HG02973 (cell line): ENCODE measurements around the gene NKX2-8.

Experiments
- ATAC-seq: cut with Tn5 transposase; IDR thresholded peaks from one replicate; pipeline ENCODE4 v1.9.1; 2021; ENCODE audit warnings: moderate library complexity; ENCODE audit not compliant: unreplicated experiment

The NKX2-8 gene

DNA sequence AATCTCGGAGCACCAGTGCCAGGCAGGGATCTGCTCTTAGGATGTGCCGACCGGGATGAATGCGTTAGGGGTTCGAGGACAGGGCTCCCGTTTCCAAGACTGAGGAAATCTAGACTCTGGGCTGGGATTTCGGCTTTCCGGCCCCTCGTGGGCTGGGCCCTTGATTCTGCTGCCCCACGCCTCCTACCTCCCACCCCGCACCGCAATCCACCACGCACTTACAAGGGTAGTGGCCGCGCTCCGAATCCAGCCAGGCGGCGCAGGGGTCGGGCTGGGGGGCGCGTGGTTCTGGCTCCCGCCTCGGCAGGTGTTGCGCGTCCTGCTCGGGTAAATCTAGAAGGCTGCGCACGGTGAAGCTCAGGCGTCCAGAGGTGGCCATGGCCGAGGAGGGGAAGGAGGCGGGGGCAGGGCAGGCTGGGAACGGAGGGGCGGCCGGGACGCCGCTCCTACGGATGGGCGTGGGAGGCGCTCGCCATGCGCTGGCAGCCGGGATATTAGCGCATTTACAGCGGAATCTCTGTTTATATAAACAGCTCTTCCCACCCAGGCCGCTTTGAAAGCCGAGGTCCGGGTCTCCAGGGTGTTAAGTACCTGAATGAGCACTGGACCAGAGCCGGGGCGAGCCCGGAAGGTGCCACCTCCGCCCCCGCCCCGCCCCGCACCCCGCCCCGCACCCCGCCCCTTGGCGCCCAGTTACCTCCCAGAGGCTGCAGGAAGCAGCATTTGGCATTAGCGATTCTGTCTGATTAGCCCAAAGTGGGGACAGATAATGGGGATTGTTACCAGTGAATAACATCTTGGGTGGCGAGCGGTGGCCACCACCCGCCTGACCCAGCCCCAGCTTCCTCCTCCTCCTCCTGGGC lies at the start of gene NKX2-8:
Gene NKX2-8 (minus strand): TSS at position 604 of the 863 bp plus-strand sequence. CDS start 225 bp downstream, at position 379.
- no peak for ATAC-seq

DNA sequence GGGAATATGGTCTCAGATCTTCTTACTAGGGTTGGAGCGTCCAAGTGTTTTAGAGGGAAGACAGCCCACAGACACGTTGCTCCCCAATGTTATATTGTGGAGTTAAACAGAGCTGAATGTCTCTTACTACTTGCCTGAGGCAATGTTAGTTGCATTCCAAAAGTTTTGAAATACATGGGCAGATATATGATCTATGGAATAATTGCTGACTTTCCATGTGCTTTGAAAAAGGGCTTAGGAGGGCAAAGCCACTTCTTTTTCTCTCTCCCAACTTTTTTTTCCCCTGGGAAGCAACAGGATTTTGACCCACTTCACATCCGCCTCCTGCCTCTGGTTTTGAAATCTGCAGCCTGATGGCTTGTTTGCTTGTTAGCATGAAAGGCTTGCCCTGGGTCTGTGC lies 45.6 kb upstream of the NKX2-8 start:
- no peak for ATAC-seq

DNA sequence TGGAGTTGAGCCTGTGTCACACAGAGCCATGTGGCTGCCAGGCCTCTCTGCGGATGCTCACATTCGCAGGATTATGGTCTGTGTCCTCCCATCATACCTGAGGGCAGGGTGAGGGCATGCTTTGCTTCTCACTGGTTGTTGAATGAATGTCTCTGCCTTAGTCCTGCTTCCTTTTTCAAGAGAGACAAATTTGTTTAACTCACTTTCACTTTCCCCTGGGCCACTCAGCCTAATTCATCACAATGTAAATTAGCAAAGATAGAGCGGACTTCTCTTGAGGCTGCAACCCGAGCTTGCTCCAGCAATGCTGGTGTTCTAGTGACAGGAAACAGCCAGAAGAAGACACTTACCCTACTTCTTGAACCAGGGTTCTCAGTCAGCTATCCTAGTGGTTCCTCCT lies 43.7 kb upstream of the NKX2-8 start:
- ATAC-seq: no peak

DNA sequence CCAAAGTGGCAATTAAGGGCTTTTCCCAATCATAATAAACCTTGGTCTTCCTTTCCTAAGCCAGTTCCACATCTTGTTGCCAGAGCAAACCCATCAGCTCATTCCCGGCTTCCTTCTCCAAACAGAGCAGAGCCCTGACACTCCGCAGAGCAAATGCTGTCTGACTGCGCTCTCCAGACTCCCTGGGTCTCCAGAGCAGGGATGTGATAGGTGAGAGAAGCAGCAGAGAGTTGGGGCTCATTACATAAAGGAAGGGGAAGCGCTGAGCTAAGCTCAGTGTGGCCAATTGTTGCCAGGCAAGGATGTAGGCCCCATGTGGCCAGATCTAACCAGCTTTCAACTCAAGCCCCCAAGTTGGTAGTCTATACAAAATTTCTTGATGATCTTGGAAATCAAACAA lies 43.0 kb upstream of the NKX2-8 start:
- no peak for ATAC-seq

DNA sequence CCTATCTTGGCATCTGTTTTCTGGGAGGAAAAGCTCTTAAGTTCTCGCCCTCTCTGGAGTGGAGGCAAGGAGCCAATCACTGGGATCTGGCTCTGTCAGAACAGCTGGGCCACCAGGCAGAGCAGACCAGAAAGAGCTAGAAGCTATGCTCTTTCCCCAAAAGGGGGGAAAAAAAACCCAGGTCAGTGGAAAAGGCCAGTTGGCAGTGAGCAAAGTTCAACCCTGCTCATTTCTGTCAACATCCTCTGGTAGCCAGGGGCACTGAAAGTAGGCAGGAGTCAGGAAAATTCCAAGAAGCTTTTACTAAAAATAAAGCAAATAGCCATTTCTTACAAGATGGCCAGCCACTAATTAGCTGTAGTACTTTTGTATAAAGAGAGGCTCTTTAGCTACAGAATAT lies 42.6 kb upstream of the NKX2-8 start:
- no peak for ATAC-seq

DNA sequence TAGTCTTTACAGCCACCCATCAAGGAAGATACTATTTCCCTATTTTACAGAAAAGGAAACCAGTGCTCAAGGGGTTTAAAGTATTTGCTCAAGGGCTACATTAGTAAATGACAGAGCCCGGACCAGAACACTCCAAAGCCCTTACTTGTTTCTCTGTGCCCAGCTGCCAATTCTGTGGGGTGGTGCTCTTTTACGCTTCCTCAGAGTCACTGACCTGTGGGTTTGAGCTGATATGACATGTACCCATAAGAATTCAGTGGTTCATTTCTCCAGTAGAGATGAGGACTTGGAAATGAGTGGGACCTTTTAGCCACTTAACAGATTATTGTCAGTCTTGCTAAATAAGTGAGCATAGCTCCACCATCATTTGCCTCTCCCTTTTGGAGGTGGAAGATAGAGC lies 37.4 kb upstream of the NKX2-8 start:
- no peak for ATAC-seq

DNA sequence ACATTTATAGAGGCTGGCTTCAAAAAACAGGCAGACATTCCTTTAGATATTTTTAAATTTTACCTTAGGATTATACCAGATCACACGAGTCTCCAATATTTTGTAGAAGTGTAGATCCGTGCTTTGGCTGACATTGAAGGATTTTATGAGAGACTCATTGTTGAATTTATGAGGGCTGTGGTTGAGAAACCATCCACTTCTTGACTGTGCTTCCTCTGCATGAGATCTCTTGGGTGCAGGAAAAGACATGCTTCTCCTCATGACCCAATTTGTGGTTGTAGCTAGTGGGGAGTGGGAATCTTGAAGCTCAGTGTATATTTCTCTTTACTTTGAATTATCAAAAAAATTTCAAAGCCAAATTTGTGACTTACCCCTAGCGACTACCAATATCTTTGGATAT lies 36.7 kb upstream of the NKX2-8 start:
- no peak for ATAC-seq

DNA sequence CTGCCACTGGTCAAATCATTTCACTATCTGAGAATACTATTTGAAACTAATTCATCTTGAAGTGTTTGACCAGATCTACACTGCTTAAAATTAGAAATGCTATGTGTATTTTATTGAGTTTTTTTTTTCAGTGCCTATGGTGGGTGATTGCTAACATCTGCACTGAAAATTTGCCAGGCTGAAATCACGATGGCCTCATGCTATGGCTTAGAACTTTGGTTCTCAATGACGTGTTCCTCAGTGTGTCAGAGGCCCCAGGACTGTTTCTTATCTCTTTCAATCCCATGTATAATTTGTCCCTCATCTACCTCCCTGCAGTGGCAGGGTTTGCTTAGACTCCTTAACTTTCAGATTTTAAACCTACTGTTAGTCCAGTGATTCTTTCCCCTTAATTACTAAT lies 36.2 kb upstream of the NKX2-8 start:
- no peak for ATAC-seq

DNA sequence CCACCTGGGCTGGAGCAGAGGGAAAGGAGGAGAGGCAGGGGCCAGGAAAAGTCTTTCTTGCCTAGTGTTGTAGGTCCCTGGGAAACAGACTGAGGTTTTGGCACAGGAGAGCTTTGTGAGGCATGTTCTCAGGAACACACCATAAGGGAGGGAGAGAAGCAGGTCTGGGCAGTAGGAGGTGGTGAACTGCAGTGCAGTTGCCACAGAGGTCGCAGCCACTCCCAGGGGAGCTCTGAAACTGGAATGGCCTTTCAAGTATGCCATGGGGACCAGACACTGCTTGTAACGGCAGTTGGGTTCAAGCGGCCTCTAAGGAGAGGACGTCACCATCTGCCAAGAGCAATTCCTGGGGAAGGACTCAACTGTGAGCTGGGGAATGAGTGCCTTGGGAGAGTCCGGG lies 35.4 kb upstream of the NKX2-8 start:
- ATAC-seq: no peak

DNA sequence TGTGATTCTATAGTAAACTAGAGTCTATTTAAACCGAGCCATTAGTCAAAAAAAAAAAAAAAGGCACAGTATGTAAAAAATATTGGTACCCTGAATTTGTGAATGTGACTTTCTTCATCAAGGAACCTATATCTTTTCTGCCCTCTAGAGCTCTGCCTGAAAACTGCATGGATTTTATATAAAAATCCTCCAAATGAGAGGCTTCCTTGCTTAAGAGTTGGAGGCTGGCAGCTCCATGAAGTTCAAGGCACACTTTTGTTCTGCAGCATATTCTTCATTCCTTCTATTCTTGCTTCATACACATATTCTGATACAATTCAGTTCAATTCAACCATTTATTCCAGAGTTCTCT lies 23.1 kb upstream of the NKX2-8 start:
- no peak for ATAC-seq

DNA sequence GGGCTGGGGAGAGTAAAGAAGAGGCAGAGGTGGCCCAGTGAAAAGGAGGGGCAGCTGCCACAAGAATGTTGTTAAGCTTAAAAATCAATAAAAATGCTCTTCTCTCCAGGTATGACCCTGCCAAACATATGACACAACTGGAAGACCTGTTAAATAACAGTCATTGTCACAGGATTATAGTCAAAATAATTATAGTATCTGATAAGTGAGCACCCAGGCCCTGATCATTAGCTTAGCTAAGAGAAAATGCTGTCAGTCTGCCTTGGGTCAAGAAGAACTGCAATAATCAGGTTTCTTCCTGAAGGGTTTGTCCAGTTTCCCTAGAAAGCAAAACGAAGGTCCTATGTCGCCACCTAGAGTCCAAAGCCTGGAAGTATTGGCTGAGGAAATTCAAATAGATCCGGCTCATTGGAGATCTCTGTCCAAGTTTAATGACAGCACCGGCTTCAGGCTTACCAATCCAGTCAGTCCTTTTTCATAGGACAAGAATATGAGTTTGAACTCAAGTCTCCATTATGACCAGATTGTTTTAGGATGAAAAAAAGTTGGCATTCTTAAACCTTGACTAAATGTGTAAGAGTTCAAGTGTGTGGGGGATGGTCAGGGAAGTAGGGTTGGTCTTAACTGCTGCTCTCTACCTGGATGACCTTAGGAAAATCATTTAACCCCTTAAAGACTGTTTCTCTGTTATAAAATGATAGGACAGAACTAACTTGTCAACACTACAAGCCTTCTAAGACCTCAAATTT lies 22.5 kb upstream of the NKX2-8 start:
- peak; percentile 69 for ATAC-seq

DNA sequence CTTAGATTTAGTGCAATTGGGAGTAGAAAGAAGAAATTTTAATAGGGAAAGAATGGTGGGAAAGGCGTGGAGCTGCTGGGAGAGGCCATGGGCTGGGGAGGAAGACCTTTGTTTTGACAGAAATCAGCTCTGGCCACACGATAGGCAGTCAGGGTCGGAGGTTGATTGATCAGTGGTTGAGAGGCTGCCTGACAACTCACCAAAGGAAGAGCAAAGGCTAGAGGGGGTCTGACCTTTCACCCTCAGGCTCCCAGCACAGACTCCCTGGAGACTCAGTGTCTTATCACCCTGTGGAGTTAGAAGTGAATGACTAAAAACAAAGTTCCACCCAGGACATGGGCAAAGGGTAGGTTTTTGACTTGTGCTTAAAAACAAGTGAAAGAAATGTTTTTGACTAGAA lies 18.0 kb upstream of the NKX2-8 start:
- ATAC-seq: no peak

DNA sequence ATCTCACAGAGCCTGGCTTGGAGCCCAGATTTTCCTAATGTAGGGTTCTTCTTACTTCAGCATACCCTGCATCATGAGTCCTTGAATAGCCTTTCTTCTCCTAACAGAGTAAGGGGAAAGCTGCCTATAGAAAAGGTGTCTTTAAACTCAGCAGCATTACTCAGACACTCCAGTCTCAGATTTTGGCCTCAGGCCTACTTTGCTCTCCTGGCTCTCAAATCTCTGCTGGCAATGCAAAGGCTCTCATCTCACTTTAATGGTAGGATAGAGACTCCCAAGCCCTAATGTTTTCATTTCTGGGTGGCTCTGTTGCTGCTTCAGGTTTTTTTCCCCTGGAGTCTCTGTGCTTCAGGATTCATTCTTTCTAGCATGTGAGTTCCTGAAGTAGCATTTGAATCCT lies 9.1 kb upstream of the NKX2-8 start:
- no peak for ATAC-seq

DNA sequence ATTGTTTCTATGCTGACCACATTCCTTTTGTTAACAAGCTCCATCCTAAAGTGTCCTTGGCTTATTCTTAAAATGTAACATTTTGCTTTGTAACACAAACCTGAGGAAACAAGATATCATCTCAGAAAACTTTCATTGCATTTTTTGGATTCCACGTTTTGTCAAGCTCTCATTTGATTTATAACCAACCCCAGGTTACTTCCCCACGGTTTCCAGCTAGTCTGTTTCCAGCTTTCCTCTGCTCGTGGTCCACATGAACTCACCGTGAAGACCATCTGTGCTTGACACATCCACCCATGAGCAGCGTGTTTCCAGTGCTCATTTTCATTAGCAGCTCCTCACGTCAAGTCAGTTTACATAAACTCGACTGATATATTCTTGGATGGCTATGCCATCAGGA lies 6.4 kb upstream of the NKX2-8 start:
- no peak for ATAC-seq

DNA sequence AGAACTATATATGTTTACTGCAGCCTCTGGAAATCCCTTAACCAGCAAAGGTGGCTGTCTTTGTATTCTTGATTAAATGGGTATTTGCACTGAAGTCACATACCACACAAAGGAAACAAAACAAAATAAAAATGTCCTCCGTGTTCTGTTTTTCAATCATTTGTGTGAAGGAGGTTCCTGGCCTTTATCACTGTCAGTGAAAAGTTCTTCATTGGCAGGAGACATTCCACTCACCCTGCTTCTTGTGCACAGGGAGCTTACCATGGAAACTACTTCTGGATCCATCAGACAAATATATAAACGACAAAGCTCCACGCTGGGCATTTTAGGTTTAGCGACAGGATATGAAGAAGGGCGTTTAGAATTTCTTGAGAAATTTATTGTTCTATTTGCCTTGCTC lies 5.7 kb upstream of the NKX2-8 start:
- ATAC-seq: no peak

DNA sequence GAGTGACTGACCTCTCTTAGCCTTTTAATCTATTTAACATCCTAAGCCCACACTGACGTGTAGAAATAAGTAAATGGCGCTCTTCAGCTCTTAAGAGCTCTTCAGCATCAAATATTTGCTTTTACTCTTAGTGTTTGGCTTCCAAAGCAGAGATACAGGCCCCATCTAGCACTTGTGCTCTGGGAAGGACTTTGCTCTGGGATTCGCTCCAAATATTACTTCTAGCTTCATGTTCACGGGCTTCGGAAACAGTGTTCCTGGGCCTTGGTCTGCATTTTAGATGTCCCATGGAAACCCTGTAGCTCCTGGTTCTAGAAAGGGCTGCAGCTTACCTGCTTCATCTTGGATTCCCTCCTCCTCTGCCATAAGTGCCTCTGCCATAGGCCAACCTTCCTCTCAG lies 2.7 kb upstream of the NKX2-8 start:
- no peak for ATAC-seq

DNA sequence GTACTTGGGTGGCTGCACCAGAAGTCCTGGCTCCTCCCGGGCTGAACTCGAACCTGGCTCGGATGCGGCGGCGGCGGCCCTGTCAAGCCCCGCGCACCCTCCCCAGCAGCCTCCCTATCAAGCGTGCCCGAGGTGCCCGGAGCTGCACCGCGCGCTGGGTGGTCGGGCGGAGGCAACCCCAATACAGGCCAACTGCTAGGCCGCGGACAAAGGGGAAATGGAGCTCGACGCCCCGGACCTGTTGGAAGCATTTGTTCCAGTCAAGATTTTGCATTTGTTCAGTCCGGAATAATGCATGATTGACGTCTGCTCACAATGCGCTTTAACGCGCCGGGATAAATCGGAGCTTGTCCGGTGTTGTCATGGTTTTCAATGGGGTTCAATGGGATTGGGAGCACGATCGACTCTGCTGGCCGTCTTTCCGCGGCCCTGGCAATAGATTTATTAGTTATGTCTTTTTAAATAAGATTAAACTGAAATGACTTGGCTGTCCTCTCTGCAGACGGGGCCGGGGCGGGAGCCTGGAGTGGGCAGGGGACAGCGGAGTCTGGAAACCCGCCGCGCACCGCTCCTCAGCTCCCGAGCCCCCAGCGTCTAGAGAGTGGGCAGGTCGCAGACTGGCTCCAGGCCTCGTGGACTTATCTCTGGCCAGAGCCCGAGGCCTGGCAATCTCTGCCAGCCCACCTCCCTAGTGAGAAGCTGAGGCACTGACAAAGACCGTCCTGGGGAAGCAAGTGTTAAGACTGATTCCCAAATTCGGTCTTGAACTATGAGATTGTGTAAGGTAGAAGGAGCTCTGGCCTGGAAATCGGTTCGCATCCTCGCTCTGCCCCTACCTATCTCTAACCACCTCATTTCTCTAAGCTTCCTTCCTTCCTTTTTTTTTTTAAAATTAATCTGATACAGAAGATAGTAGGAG lies 1.7 kb upstream of the NKX2-8 start:
- ATAC-seq: no peak

DNA sequence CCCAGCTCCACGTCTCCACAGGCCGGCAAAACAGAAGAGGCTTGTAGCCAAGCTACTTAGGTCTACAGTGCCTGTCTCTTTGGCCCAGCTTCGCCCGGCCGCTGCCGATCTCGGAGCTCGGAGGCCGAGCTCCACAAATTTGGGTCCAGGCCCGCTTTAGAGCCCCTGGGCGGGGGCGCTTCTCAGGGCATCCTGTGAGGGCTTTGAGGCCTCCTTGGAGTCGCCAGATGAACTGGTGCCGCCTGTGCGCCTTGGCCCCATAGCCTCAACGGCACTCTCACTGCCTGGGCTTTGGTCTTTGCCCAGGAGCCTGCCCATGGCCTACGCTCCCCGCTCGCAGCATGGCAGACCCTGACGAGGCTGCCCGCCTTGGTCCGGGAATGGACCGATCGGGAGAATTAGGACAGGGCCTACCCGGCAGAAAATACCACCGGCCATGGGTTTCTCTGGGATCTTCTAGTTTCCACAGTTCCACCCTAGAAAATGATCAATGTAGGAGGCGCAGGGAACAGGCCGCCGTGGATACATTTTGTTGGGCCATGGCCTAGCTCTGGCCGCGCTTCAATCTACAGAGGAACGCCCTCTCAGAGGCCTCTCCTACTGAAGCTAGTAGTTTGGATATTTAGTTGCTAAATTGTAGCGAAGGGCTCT lies 953 bp upstream of the NKX2-8 start:
- no peak for ATAC-seq

DNA sequence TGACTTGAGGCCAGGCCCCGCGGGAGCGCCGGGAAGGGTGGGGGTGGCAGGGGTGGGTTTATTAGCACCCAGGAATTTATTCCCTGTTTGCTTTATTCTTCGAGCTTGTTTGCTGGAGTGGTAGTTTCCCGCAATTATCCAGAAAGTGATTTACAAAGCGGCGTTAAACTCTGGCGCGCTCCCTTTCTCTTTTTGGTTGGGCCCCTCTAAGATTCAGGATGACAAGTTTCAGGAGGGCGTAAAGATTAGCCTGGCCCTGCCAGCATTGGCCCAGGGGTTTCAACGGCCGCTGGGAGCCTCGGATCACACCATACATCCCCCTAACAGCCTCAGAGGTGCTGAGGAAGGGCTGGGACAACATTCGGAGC lies 444 bp upstream of the NKX2-8 start:
- no peak for ATAC-seq

DNA sequence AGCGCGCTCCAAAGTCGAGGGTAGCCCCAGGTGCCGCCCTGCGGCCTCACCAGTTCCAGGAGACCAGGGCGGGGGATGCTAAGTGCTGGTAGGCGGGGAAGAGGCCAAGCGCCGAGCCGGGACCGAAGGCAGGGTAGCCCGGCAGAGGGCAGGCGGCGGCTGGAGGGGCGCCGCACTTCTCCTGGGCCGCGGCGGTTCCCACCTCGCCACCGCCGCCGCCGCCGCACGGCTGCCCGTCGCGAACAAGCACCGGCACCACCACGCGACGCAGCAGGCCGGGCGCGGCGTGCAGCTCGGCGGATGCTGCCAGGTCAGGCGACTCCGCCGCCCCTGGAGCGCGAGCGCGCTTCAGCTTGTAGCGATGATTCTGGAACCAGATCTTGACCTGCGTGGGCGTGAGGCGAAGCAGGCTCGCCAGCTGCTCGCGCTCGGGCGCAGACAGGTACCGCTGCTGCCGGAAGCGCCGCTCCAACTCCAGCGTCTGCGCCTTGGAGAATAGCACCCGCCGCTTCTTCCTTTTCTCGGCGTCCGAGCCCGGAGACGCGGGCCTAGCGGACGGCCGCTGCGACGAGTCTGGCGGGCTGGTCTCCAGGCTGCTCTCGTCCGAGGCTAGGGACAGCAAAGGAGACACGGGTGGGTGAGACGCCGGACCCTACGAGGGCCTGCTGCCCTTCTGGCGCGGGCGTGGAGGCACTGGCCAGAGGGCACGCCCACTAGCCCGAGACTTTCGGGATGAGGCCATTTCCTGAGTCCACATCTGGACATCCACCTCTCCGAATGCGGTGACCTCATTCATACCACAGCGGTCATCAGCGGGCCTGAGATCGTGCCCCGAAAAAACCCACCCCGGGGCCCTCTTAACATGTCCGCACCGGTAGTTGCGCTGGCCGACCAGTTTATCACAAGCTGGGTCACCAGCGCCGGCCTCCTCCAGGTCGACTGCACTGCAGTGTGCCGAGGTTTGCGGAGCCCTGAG lies 1.3 kb downstream of the NKX2-8 start:
- ATAC-seq: no peak
